GM18951 (cell line): ENCODE data around the gene PSMB9.
"Not testable (repeated sequence)": the region's sequence is repeated elsewhere in the genome, so short reads cannot be mapped to it uniquely, and the experiment has no call there.

Source experiments
- POLR2A ChIP-seq: IDR thresholded peaks from 4 replicates; pipeline ENCODE4 v1.6.1; 2011; ENCODE audit warnings: mild to moderate bottlenecking; ENCODE audit not compliant: insufficient read length, insufficient read depth; ENCODE audit errors: extremely low read depth
- in situ Hi-C: fragments of 300-500 bp; cut with MboI; formaldehyde crosslinking; loops from one replicate; pipeline ENCODE4 v1.12.0; 2022; ENCODE audit warnings: low sequenced_read_pairs, mixed read lengths, inconsistent platforms; ENCODE audit not compliant: unreplicated experiment

The PSMB9 gene

DNA sequence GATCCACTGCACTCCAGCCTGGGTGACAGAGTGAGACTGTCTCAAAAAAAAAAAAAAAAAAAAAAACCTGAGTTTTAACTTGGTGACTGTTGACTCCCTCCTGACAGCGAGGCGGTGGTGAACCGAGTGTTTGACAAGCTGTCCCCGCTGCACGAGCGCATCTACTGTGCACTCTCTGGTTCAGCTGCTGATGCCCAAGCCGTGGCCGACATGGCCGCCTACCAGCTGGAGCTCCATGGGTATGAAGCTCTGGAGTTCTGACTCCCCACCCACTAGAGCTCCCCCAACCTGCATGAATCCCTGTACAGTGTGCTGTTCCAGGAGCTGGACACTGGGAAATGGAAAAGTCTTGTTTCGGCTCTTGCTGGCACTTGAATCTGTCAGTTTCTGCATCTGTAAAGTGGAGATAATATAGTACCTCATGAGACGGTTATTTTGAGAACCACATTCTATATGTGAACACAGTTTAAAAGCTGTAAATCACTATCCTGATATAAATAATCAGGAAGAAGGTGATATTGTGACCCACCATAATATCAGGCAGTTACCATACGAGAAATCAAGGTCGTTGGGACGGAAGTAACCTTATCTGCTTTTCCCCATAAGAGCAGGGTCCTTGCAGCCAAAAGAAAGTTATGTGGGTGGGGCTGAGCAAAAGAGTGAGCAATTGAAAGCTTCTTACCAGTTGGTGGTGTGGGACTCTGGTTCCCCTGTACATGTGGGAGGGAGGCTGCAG lies 3.3 kb downstream of the PSMB9 start:
- in situ Hi-C loops, result no loop called here
- no peak for TF ChIP-seq POLR2A

DNA sequence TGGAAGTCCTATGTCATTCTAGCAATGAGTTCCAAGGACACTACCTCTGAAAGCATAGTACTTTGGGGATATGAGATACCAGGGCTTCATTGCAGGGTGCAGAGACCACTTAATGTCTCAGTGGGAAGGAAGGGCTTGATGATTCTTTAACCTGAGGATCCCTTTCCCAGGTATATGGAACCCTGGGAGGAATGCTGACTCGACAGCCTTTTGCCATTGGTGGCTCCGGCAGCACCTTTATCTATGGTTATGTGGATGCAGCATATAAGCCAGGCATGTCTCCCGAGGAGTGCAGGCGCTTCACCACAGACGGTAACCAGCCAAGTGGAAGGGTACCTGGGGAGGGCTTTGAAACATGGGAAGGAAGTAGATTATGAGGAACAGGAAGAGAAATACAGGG lies 4.2 kb downstream of the PSMB9 start:
- TF ChIP-seq POLR2A, result no peak
- in situ Hi-C loops, result no loop called here

DNA sequence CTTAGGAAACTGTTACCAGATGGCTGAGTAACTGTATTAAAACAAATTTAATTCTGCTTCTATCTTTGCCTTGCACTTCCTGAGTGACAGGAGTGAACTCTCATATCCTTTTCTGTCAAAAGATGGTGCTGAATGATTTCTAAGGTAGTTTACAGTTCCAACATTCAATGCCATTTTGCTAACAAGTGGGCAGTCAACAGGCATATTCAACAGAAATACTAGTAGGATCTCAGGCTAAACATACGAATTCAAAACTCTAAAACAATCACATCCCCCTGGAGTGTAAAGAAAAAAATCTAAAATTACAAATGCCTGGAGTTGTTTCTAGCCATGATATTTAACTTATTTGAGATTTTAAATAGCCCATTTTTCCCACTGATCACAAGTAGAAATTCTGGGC lies 6.7 kb downstream of the PSMB9 start:
- no peak for TF ChIP-seq POLR2A
- in situ Hi-C loops, result no loop called here

DNA sequence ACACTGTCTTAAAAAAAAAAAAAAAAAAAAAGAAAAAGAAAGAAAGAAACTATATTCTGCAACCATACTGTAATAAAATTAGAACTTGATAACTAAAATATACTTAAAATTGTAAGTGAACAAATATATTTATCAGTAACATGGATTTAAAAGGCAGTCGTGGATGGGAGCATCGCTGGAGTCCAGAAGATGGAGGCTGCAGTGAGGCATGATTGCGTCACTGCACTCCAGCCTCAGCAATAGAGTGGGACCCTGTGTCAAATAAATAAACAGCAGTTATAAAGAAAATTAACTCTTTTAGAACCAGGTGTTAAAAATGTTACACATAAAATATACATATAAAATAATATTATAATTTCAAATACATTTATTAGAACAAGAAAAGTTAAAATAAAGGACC lies 8.7 kb downstream of the PSMB9 start:
- in situ Hi-C loops, result no loop called here
- TF ChIP-seq POLR2A, result no peak

DNA sequence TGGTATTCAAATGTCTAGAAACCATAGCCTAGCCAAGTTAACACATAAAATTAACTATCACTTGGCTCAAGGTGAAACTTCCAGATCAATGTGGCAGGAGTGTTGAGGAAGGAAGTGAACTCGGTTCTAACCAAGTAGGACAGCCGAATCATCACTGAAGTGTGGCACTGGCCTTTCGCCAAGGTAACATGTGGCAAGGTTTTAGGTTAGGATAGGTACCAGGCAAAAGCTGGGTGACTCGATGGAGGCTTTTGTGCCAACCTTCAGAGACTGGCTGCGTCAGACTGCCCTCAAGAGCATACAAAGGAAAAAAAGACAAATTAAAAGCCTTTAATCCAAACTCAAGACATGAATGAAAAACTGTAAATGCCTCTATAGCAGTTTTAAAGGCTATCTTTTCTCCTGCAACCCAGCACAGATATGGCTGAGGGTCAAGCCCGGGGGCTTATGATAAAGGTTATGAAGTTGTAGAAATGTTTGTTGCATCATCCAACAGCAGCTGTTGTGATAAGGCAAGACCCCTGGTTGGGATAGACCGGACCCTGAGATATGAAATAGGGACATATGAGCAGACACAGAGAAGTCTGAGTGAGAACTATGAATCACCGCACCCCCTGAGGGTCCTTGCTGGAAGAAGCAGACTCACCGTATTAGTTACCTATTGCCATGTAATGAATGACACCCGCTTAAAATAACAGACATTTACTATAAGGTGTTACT lies 11.9 kb downstream of the PSMB9 start:
- no peak for TF ChIP-seq POLR2A
- in situ Hi-C loops, result no loop called here

DNA sequence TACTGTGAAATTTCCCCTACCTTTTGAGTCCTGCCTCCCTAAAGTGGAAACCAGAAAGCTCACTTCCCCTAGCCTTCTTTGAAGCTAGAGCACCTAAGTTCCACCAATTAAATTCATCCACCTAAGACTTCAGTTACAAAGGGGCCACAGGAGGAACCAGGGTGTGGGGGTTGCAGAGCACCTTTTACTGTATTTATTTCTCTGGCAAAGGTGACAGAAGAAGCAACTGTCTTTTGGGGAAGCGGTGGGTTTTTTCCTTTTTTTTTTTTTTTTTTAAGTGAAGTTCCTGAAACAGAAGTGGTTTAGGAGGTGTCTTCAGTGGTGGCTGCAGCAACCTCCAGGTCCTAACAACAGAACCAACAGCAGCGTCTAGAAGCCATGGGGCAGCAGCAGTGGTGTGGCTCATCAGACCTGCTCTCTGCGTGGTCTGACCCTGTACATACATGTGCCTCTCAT lies 13.1 kb downstream of the PSMB9 start:
- in situ Hi-C loops, result no loop called here
- no peak for TF ChIP-seq POLR2A

DNA sequence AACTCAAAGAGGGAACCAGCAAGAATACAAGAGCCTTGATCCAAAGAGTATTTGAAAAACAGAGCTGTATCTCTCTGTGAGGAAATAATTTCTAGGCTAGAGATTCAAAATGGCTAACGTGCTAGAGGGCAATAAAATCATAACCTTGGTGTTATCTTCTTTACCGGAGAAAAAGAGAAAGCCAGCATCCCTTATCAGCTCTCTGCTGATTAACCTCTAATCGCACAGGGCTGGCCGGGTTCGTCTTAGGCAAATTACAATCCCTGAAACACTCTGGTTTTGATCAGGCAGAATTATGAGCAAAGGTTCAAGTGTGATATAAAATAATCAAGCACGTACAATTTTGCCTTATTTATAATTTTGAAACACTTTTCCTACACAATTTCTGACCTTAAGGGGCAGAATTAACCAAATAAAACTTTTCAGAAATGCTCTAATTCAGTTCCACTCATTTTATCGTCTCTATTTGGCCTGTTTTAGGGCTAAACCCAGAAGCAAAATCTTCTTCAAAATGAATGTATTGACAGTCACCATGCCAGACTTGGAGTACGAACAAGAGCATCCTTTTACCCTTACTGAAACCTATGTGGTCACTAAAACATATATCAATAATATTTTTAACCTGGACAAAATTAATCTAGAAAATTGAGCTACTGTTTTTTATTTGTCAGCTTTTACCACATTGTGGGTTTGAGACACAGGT lies 13.7 kb downstream of the PSMB9 start:
- TF ChIP-seq POLR2A, result no peak
- in situ Hi-C loops, result no loop called here

DNA sequence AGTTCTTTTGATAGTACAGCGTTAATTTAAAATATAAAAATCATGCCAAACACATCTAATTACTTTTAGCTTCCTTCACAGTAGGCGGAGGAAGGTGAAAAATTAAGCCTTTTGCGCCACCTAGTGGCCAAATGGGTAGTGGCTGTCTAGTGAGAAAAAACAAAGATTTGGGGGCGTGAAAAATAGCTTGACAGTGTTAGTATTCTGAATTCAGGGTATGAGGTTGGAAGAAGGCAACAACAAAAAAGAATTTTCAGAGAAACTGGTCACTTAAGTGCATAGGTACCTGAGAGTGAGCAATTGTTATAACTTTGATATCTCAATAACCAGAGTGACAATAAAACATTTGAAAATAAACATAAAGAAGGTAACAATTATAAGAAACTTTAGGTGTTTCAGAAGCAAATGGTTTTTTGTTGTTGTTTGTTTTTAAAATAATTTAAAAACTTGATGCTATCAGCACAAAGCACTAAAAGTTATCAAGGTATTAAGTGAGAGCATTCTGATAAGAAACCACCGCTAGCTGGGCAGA lies 14.3 kb downstream of the PSMB9 start:
- TF ChIP-seq POLR2A, result no peak

DNA sequence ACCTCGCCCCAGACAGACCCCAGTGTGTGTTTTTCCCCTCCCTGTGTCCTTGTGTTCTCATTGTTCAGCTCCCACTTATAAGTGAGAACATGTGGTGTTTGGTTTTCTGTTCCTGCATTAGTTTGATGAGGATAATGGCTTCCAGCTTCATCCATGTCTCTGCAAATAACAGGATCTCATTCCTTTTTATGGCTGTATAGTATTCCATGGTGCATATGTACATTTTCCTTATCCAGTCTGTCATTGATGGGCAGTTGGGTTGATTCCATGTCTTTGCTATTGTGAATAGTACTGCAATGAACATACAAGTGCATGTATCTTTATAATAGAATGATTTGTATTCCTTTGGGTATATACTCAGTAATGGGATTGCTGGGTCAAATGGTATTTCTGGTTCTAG lies 20.0 kb downstream of the PSMB9 start:
- in situ Hi-C loops, result not testable (repeated sequence)

More for the DNA sequence above, 14.3 kb downstream of the PSMB9 start:
- in situ Hi-C loops, result no loop called here

DNA sequence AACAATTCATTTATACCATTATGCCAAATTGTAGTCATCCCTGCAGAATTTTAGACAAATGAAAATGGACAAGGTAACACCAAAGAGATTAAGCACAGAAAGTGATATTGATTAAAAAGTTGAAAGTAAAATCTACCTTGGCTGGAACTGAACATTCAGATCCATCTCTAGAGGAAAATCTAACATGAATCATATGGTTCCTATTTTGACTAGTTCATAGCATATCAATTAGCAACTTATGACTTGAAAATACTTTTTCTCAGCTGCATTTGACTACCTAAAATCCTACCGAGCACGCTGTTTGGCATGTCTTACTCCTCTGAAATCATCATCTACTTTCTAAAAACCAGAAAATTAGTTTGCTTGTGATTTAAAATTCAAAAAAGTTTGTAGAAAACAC lies 22.6 kb downstream of the PSMB9 start:
- TF ChIP-seq POLR2A, result no peak
- in situ Hi-C loops, result no loop called here

DNA sequence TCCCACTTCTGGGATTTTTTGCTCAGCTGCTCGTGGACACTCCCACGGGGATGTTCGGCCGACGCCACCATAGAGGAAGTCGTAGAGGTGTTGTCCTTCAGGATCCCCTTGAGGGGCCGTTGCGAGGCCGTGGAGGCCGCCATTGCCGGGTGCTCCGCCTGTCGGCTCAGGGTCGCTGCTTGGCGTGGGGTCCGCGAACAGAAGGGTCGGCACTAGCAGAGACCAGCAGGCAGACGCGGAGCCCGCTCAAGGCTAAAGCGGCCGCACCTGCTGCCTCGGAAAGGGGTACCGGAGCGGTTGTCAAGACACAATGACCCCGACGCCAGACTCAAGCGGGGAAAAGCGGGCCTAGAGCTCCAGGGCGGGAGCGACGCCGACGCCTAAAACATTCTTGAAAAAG lies 25.7 kb downstream of the PSMB9 start:
- in situ Hi-C loops, result no loop called here
- TF ChIP-seq POLR2A, result no peak

DNA sequence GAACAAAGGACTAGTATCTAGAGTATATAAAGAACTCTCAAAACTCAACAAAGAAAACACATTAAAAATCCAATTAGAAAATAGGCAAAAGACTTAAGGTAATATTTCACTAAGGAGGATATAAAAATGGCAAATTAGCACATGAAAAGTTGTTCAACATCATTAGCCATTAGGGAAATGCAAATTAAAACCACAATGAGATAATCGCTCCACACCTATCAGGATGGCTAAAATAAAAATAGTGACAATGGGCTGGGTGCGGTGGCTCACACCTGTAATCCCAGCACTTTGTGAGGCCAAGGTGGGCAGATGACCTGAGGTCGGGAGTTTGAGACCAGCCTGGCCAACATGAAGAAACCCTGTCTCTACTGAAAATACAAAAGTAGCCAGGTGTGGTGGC lies 27.0 kb downstream of the PSMB9 start:
- in situ Hi-C loops, result not testable (repeated sequence)

DNA sequence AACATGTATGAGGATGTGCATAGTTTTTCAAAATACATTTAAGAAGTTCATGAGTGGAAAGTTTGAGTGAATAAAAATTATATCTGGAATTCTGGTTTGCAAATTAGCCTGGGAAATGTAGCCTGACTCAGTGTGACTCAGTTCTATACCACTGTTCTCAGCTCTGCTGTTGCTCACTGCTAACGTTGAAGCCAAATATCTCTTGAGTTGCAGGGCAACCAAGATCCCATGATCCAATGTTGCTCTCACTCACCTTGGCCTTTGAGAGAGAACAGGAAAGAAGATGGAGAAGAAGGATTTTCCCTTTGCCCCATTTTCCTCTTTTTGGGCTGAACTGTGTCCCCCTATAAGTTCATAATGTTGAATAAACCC lies 28.9 kb downstream of the PSMB9 start:
- no peak for TF ChIP-seq POLR2A
- in situ Hi-C loops, result no loop called here

DNA sequence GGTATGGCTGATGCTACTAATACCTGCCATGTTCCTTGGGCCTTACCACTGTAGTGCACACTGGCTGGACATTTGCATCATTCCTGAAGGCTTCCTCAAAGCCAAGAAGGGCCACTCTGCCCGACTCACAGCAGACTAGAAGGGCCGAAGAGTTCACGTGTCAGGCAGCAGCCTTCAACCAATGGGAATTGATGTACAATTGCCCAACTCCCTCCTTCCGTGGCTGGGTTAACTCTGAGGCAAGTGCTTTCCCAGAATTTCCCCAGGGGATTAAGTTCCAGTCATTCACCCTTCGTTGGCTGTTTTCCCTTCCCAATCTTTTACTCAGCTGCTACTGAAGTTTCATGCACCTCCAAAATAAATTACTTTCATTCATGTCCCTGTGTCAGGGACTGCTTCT lies 29.8 kb downstream of the PSMB9 start:
- in situ Hi-C loops, result no loop called here
- TF ChIP-seq POLR2A, result no peak

DNA sequence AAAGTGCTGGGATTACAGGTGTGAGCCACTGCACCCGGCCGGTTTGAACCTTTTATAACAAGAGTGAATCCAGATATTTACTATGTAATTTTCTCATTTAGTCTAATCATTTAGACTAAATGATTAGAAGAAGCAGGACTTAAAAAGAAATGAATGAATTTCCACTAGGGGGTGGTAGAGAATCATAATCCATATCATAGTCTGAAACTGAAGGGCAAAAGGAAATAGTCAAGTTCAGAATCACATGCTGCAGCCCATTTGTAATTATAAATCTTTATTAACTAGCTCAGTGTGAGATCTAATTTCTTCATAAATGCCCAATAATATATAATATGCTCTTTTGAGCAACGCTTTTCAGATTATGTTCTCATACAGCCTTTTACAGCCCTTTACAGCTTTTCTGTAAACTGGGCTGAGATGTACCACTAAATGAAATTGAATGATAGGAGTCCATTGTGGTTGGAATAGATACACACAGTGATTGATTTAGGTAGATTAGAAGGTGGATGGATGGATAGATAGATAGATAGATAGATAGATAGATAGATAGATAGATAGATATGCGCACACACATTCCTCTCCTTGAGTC lies 31.8 kb downstream of the PSMB9 start:
- in situ Hi-C loops, result loop anchor here (5.0 kb wide), 2 partner anchors 57 to 87 kb away; partner anchors contain the start of gene HLA-DMB
- TF ChIP-seq POLR2A, result no peak
